Stimulated activated memory B cell treated with anti-CD40 and anti-IgM and Interleukin-4, amounts not matched to agents 10 μg/mL and 1 μg/mL and 100 μg/mL, for 72 hours (primary cell): ENCODE measurements around the gene NCKAP5L.

Experiments
- ATAC-seq: fragments of 150-1000 bp; cut with Tn5 transposase; 2 replicates; pipeline ENCODE4 v1.10.0; 2021
- H3K27ac Mint-ChIP-seq: one replicate; pipeline ENCODE4 v1.8.0; 2022; ENCODE audit warnings: mild to moderate bottlenecking, mixed read lengths
- H3K27me3 Mint-ChIP-seq: one replicate; pipeline ENCODE4 v1.8.0; 2022; ENCODE audit warnings: mixed read lengths
- H3K36me3 Mint-ChIP-seq: one replicate; pipeline ENCODE4 v1.8.0; 2022; ENCODE audit warnings: mixed read lengths
- H3K4me1 Mint-ChIP-seq: one replicate; pipeline ENCODE4 v1.8.0; 2022; ENCODE audit warnings: mixed read lengths
- H3K4me3 Mint-ChIP-seq: one replicate; pipeline ENCODE4 v1.8.0; 2022; ENCODE audit warnings: mild to moderate bottlenecking, moderate library complexity, mixed read lengths
- H3K9me3 Mint-ChIP-seq: one replicate; pipeline ENCODE4 v1.8.0; 2022; ENCODE audit warnings: mixed read lengths

Gene NCKAP5L

GRCh38 chr12:49843876-49844437, 15.7 kb upstream of the NCKAP5L start:
- H3K27me3 Mint-ChIP-seq = peaks cover 6% of the 10 kb centered on the region
- no peak overlapping the region for H3K27ac Mint-ChIP-seq
- peaks cover 35% of the 10 kb centered on the region for H3K4me1 Mint-ChIP-seq
- H3K4me3 Mint-ChIP-seq = no peak overlapping the region
- no peak for ATAC-seq
- no peaks in the 10 kb centered on the region for H3K36me3 Mint-ChIP-seq
- H3K9me3 Mint-ChIP-seq = no peaks in the 10 kb centered on the region

DNA sequence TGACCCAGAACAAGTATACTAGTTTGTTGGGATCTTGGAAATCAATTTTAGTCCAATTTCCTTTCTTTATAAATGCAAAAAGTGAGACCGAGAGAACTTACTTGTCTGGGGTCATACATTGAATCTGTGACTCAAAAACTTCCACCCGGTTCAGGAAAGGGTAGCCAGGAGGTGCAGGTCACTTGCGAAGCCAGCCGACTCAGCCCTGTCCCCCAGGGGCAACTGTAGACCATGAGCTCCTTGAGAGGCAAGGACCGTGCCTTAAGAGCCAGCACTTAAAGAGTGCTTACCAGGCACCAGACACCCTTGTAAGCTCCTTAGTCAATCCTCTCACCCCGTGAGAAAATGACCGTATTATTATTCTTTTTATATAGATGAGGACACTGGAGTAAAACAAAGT, 15.2 kb upstream of the NCKAP5L start:
- Mint-ChIP-seq H3K9me3 (no peaks in the 10 kb centered on the region), H3K27me3 (peaks cover under 1% of the 10 kb centered on the region), H3K4me1 (peaks cover 36% of the 10 kb centered on the region), H3K4me3 (peak overlapping the region; percentile 90), H3K27ac (peak overlapping the region; percentile 91), H3K36me3 (no peaks in the 10 kb centered on the region)
- no peak for ATAC-seq

GRCh38 chr12:49842519-49843352, 14.5 kb upstream of the NCKAP5L start, which contains the start of gene BCDIN3D:
Gene BCDIN3D, minus strand, starts transcription at chr12:49843106. Its CDS starts 19 bp downstream, at chr12:49843087.
- Mint-ChIP-seq H3K4me1 (peaks cover 36% of the 10 kb centered on the region), H3K36me3 (no peaks in the 10 kb centered on the region), H3K27ac (peak within 1 kb of the TSS; percentile 91), H3K4me3 (peak within 1 kb of the TSS; percentile 90), H3K27me3 (no peaks in the 10 kb centered on the region), H3K9me3 (no peaks in the 10 kb centered on the region)
- ATAC-seq = peak; percentile 97

DNA sequence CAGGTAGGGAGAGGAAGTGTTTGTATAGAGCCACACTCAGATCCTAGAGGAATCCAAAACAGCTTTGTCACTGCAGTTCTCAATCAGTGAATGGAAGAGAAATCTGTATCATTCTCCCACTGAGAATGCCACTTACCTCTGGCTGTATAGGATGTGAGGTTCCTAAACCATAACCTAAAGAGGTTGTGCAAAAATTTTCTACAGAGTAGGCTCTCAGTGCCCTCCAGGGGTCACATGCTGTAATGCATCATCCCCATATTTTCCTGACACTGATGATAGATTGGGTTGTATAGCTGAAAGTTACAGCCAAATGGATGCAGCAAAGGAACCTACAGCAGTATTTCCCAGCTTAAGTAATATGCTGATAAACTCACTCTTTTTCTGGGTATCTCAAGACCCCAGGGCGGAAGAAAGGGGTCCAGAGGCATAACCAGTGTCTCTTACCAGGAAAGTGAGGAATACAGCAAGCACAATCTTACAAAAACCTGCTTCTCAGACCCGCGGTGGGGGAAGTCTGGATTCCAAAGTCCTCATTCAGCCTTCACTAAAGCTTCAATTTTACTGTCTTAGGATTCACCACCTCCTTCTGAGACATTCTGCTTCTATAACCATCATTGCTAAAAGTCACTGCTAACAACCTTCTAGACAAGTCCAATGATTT, 10.9 kb upstream of the NCKAP5L start:
- Mint-ChIP-seq H3K36me3 (peaks cover 5% of the 10 kb centered on the region), H3K4me3 (no peak overlapping the region), H3K4me1 (peaks cover 30% of the 10 kb centered on the region), H3K27ac (no peak overlapping the region), H3K9me3 (no peaks in the 10 kb centered on the region), H3K27me3 (no peaks in the 10 kb centered on the region)
- no peak for ATAC-seq

- Mint-ChIP-seq H3K36me3 (peaks cover 5% of the 10 kb centered on the region), H3K27me3 (no peaks in the 10 kb centered on the region), H3K4me3 (no peak overlapping the region), H3K9me3 (no peaks in the 10 kb centered on the region), H3K27ac (no peak overlapping the region), H3K4me1 (peaks cover 13% of the 10 kb centered on the region)
- no peak for ATAC-seq
Measured at GRCh38 chr12:49832836-49833421, 4.7 kb upstream of the NCKAP5L start.

DNA sequence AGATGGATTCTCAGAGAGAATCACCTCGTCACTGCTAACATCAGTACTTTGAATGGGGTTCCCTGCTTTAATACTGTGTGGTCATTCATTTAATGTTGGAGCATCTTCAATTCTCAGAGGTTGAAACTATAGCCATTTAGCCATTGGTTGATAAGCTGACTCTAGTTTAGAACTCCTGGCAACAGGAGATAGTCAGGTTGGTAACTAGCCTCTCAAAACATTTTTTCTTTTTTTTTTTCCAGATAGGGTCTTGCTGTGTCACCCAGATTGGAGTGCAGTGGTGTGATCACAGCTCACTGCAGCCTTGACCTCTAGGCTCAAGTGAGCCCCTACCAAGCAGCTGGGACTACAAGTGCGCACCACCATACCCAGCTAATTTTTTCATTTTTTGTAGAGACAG, 3.5 kb upstream of the NCKAP5L start:
- Mint-ChIP-seq H3K27ac (no peak overlapping the region), H3K27me3 (no peaks in the 10 kb centered on the region), H3K36me3 (peaks cover under 1% of the 10 kb centered on the region), H3K4me1 (peaks cover 25% of the 10 kb centered on the region), H3K4me3 (no peak overlapping the region), H3K9me3 (no peaks in the 10 kb centered on the region)
- ATAC-seq = no peak

DNA sequence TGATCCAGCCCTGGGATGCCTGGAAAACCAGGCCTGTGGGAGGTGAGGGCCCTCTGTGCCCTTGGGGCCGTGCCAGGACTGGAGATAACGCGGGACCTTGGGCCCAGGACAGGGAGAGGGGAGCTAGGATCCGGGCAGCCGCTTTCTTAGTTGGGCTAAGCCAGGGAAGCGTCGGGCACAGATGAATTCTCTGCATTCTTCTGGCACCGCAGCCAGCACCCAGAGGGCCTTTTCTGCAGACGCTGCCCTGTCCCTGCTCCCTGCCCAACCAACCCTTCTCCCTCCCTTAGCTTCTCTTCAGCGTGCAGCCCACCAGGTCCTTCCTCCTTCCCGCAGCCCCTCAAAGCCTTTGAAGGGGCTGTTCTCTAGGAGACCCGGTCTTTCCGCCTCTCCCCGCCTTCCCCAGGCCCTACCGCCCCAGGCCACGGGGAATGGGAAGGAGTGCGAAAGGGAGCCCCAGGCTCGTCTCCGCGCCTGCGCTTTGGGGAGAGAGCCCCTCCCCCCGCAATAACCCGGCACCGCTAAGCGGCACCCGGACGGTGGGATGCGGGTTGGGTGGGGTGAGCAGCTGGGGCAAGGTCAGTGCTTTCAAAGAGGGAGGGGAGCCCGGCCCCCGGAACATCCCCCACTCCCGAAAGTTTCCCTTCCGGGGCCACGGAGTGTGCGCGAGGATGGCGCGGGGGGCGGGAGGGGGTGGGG, 663 bp downstream of the NCKAP5L start:
- Mint-ChIP-seq H3K27ac (peak overlapping the region; percentile 86), H3K4me1 (peaks cover 47% of the 10 kb centered on the region), H3K27me3 (no peaks in the 10 kb centered on the region), H3K36me3 (no peaks in the 10 kb centered on the region), H3K4me3 (peak overlapping the region; percentile 97), H3K9me3 (no peaks in the 10 kb centered on the region)
- peak; percentile 38 for ATAC-seq

- ATAC-seq = no peak
- peaks cover 47% of the 10 kb centered on the region for H3K4me1 Mint-ChIP-seq
- H3K4me3 Mint-ChIP-seq = peak overlapping the region; percentile 97
- H3K9me3 Mint-ChIP-seq = no peaks in the 10 kb centered on the region
- peaks cover 4% of the 10 kb centered on the region for H3K36me3 Mint-ChIP-seq
- no peak overlapping the region for H3K27ac Mint-ChIP-seq
- H3K27me3 Mint-ChIP-seq = no peaks in the 10 kb centered on the region
Measured at GRCh38 chr12:49827051-49827400, 1.2 kb downstream of the NCKAP5L start.

DNA sequence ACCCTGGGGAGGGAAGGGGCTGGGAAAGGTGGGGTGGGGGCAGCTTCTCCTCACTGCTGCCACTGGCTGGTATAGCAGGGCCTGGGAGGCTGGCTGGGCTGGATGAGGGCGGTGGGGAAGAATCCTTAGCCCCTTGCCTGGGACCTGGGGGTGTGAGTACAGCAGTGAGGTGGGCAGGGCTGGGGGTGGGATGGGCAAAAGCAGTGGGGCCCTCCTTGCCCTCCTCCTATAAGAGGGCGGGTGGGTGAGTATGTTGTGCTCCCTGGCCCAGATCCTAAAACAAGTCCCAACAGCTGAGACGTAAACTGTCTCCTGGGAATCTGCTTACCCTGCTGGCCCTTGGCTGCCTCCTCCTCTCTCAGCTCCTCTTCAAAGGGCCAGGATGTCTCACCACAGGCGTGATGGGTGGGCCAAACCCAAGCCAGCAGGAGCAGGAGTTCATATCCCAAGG, 2.2 kb downstream of the NCKAP5L start:
- peaks cover 5% of the 10 kb centered on the region for H3K36me3 Mint-ChIP-seq
- no peak overlapping the region for H3K27ac Mint-ChIP-seq

DNA sequence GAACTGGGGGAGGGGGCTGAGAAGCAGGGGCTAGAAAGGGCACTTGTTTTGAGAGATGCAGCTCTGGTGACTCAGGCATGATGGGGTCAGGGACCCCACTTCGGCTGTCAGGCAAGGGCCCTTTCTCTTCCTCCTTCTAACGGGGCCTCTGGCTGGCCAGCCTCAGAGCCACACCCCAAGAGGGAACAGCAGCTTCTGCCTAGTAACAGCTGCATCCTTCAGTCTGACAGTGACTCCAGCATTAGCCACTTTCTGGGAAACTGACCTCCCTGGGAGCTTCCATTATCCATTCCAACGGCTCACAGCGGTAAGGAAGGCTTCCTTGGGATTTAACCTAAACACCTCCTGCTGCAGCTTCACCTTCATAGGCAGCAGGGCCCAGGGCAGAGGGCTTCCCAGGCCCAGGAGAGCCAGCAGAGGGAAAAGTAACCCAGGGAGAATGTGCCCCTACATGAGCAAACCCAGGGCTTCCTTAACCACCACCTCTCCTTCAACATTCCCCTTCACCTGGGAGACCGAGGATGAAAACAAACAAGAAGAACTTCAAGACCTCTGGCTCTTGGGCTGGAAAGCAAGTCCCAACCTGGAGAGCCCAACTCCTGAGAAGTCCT, 2.7 kb downstream of the NCKAP5L start:
- Mint-ChIP-seq H3K36me3 (peaks cover 5% of the 10 kb centered on the region), H3K27ac (peak overlapping the region; percentile 33), H3K4me1 (peaks cover 57% of the 10 kb centered on the region), H3K4me3 (no peak overlapping the region), H3K9me3 (no peaks in the 10 kb centered on the region), H3K27me3 (no peaks in the 10 kb centered on the region)
- ATAC-seq = no peak

More for the DNA sequence above, 2.2 kb downstream of the NCKAP5L start:
- Mint-ChIP-seq H3K4me3 (no peak overlapping the region), H3K4me1 (peaks cover 53% of the 10 kb centered on the region), H3K27me3 (no peaks in the 10 kb centered on the region), H3K9me3 (no peaks in the 10 kb centered on the region)
- no peak for ATAC-seq

GRCh38 chr12:49824895-49825294, 3.3 kb downstream of the NCKAP5L start:
- peak overlapping the region; percentile 33 for H3K27ac Mint-ChIP-seq
- H3K4me3 Mint-ChIP-seq = no peak overlapping the region
- no peak for ATAC-seq
- no peaks in the 10 kb centered on the region for H3K9me3 Mint-ChIP-seq
- peaks cover 57% of the 10 kb centered on the region for H3K4me1 Mint-ChIP-seq
- H3K36me3 Mint-ChIP-seq = peaks cover 5% of the 10 kb centered on the region
- H3K27me3 Mint-ChIP-seq = no peaks in the 10 kb centered on the region

DNA sequence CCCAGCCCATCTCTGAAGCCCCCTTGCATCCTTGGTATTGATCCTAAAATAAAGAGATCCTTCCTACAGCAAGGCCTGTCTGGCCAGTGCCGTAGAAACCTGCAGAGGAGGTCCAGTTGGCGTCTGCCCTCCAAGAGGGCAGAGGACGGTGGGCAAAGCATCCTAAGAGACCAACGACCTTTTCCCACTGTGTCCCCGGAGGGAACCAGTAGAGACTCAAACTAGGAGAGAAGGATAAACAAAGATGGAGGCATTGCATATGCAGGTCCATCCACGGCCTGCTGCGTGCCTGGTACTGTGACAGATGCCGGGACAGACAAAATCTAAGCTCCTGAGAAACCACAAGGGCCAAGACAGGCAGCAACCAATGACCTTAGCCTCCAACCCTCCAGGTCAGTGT, 3.8 kb downstream of the NCKAP5L start:
- peaks cover 56% of the 10 kb centered on the region for H3K4me1 Mint-ChIP-seq
- ATAC-seq = no peak
- peaks cover 5% of the 10 kb centered on the region for H3K36me3 Mint-ChIP-seq
- no peaks in the 10 kb centered on the region for H3K9me3 Mint-ChIP-seq
- no peaks in the 10 kb centered on the region for H3K27me3 Mint-ChIP-seq
- H3K4me3 Mint-ChIP-seq = no peak overlapping the region
- H3K27ac Mint-ChIP-seq = no peak overlapping the region

- Mint-ChIP-seq H3K4me1 (peaks cover 51% of the 10 kb centered on the region), H3K9me3 (no peaks in the 10 kb centered on the region), H3K27ac (no peak overlapping the region), H3K36me3 (peaks cover 5% of the 10 kb centered on the region), H3K27me3 (no peaks in the 10 kb centered on the region), H3K4me3 (no peak overlapping the region)
- no peak for ATAC-seq
Measured at GRCh38 chr12:49823951-49824350, 4.3 kb downstream of the NCKAP5L start.

DNA sequence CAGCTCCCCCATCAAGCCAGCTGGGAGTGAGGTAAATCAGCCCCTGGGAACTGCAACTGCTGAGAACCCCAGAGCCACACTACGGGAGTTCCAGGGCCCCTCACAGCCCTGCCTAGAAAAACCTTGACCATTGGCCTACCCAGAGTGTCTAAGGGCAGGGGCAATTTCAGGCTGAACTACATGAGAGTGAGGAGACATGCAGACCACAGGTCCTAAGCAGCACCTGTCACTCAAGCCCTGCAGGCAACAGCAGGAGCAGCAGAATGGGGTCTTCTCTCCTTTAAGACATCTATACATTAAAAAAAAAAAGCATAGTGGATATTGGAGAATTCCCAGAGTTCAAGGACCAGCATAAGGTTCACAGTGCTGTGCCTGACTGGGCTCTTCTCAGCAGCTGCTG, 4.9 kb downstream of the NCKAP5L start:
- Mint-ChIP-seq H3K4me3 (no peak overlapping the region), H3K36me3 (peaks cover 5% of the 10 kb centered on the region), H3K27ac (no peak overlapping the region), H3K4me1 (peaks cover 45% of the 10 kb centered on the region), H3K9me3 (no peaks in the 10 kb centered on the region), H3K27me3 (no peaks in the 10 kb centered on the region)
- ATAC-seq = no peak
